ENCODE data around the gene ZNF276. TPM values are rescaled to one million over a fixed set of nuclear protein-coding genes. Genes with fewer than 3 reads are reported as not detected.
A peak's percentile ranks its signal among the peaks of the same experiment; 100 is the strongest.
"Not testable (repeated sequence)": the region's sequence is repeated elsewhere in the genome, so short reads cannot be mapped to it uniquely, and the experiment has no call there.

ZNF276 gene
- total RNA-seq, 4 donors from 2014 or later, result 6.4 to 41.5 (median 20.8) TPM

DNA sequence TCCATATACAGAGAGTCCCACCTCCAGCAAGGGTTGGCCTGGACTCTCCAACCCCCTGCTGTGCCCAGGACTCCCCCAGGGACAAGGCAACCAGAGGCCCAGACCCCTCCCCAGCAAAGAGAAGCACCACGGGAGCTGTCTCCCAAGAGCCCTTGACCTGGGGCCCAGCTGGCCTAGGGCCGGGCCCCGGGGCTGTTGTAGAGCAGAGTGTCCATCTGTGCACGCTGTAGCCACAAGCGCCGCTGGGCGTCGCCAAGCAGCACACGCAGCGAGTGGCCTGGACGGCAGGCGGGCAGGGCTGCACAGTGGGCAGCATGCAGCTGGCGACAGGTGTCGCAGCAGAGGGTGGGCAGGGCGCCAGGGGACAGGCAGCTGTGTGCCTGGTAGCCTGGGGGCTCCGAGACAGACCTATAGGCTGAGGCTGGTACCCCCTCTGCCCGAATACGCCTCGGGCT is 24.1 kb upstream of the ZNF276 start:
- no peaks in the 10 kb centered on the region for H3K36me3 ChIP-seq
- peaks cover 0 to 11% of the 10 kb centered on the region in 2 donors for H3K4me1 ChIP-seq
- intact Hi-C loops (cut with DNase I; ENCODE audit: low total_unique reads), result no loop called here
- no peaks in the 10 kb centered on the region for H3K9me3 ChIP-seq
- H3K4me3 ChIP-seq, result no peak overlapping the region
- DNase-seq, result no peak
- H3K27ac ChIP-seq, result no peak overlapping the region
- TF ChIP-seq CTCF (IDR thresholded peaks at IDR 0.05), result no peak
- no peak for TF ChIP-seq POLR2A (IDR thresholded peaks at IDR 0.05)
- H3K27me3 ChIP-seq, result no peaks in the 10 kb centered on the region

GRCh38 chr16:89697616-89698331 is 23.6 kb upstream of the ZNF276 start:
- H3K27me3 ChIP-seq, result no peaks in the 10 kb centered on the region
- no peak for DNase-seq
- TF ChIP-seq CTCF (IDR thresholded peaks at IDR 0.05), result no peak
- TF ChIP-seq POLR2A (IDR thresholded peaks at IDR 0.05), result no peak
- no peaks in the 10 kb centered on the region for H3K36me3 ChIP-seq
- H3K27ac ChIP-seq, result no peak overlapping the region
- H3K9me3 ChIP-seq, result no peaks in the 10 kb centered on the region
- no peak overlapping the region for H3K4me3 ChIP-seq
- peaks cover 0 to 11% of the 10 kb centered on the region in 2 donors for H3K4me1 ChIP-seq
- intact Hi-C loops (cut with DNase I; ENCODE audit: low total_unique reads), result no loop called here

DNA sequence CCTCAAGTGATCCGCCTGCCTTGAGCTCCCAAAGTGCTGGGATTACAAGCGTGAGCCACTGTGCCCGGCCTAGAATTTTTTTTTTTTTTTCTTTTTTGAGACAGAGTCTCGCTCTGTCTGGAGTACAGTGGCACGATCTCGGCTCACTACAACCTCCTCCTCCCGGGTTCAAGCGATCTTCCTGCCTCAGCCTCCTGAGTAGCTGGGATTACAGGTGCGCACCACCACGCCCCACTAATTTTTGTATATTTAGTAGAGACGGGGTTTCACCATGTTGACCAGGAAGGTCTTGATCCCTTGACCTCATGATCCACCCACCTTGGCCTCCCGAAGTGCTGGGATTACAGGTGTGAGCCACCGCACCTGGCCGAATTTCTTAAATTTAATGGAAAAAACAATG is 22.6 kb upstream of the ZNF276 start:
- H3K4me1 ChIP-seq, result peaks cover 0 to 11% of the 10 kb centered on the region in 2 donors
- H3K4me3 ChIP-seq; H3K9me3 ChIP-seq; DNase-seq; H3K36me3 ChIP-seq; H3K27ac ChIP-seq; intact Hi-C loops (cut with DNase I; ENCODE audit: low total_unique reads); H3K27me3 ChIP-seq: not testable (repeated sequence)

GRCh38 chr16:89699629-89700099 is 21.7 kb upstream of the ZNF276 start:
- H3K36me3 ChIP-seq; intact Hi-C loops (cut with DNase I; ENCODE audit: low total_unique reads); H3K27me3 ChIP-seq; H3K4me3 ChIP-seq; DNase-seq; H3K9me3 ChIP-seq: not testable (repeated sequence)
- H3K4me1 ChIP-seq, result peaks cover 0 to 11% of the 10 kb centered on the region in 2 donors
- H3K27ac ChIP-seq, result peak overlapping the region; percentile 82 to 83

DNA sequence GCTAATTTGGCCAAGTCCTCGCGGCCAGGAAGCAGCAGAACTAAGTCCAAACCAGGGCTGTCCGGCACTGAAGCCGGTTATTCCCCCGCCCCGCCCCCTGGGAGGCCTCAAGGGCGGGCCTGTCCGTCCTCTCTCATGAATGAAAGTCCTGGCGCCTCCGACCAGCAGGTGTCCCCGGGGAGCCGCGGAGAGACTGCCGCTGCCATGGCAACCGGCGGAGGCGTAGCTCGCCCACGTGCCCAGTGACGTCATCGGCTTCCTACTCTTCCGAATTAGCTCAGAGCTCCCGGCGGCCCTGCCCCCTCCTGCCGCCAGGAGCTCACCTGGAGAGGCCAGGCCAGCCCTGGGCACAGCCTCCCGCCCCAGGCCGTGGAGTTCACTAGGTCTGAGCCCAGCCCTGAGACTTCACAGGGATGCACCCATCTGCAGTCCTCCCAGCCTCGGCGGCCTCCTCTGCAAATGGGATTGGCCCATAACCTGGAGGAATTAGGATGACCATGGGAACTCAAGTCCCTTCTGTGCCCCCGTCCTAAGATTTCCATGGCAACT is 21.2 kb upstream of the ZNF276 start:
- H3K27ac ChIP-seq, result peak overlapping the region; percentile 82 to 83
- peaks cover 0 to 11% of the 10 kb centered on the region in 2 donors for H3K4me1 ChIP-seq
- peak overlapping the region; percentile 69 to 77 for H3K4me3 ChIP-seq
- no peaks in the 10 kb centered on the region for H3K36me3 ChIP-seq
- no peaks in the 10 kb centered on the region for H3K9me3 ChIP-seq
- intact Hi-C loops (cut with DNase I; ENCODE audit: low total_unique reads), result no loop called here
- DNase-seq, result peak; percentile 99
- H3K27me3 ChIP-seq, result no peaks in the 10 kb centered on the region
- TF ChIP-seq POLR2A (IDR thresholded peaks at IDR 0.05), result peak; percentile 42 to 56
- TF ChIP-seq CTCF (IDR thresholded peaks at IDR 0.05), result peak; percentile 66 to 92 (median 84)

DNA sequence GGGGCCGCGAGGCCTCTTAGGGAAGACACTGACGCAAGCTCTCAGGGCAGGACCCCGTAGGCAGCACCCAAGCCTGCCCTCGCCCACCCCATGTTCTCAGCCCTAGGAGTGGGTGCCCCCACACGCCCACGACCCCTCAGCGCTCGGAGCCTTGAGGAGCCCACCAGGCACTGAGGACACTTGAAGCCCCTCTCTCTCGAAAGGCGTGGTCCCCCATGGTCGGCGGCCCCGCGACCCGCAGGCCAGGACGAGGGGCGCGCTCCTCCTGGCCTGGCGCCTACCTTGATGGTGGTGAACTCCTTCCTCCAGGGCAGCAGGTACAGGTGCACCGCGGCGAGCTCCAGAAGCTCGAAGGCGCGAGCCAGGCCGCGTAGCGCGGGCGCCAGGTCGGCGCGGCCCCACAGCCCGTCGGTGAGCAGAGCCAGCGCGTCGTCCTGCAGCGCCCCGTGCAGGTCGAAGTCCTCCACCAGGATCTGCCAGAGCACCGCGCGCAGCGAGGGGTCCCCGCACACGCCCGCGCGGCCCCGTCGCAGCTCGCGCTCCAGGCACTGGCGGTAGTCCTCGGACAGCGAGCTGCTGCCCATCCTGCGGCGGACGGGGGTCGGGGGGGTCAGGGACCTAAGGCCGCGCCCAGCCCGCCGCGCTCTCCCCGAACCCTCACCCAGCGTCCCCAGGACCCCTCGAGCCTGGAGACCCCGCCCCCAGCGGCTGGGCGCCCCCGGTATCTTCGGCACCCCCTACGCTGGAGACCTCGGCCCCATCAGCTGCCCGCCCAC is 20.5 kb upstream of the ZNF276 start:
- DNase-seq, result peak; percentile 43 to 48
- Histone ChIP-seq H3K27ac (peak overlapping the region; percentile 82 to 83), H3K27me3 (no peaks in the 10 kb centered on the region), H3K36me3 (no peaks in the 10 kb centered on the region), H3K9me3 (no peaks in the 10 kb centered on the region), H3K4me1 (peaks cover 0 to 11% of the 10 kb centered on the region in 2 donors), H3K4me3 (peak overlapping the region; percentile 69 to 77)
- TF ChIP-seq POLR2A (IDR thresholded peaks at IDR 0.05), result no peak
- TF ChIP-seq CTCF (IDR thresholded peaks at IDR 0.05), result peak in 1 of 4 experiments; percentile 3
- intact Hi-C loops (cut with DNase I; ENCODE audit: low total_unique reads), result no loop called here
